K562 (cell line): Measurements from ENCODE around the gene HFE. TPM values are rescaled to one million over a fixed set of nuclear protein-coding genes. Genes with fewer than 3 reads are reported as not detected.
A peak's percentile ranks its signal among the peaks of the same experiment; 100 is the strongest.

ENCODE experiments used
- BRD4 ChIP-seq: fragments of 200-600 bp; sonication (generic); IDR thresholded peaks from 2 replicates; pipeline ENCODE4 v1.6.1; 2017; ENCODE audit warnings: inconsistent platforms
- CEBPZ ChIP-seq: fragments of 150-350 bp; IDR thresholded peaks from 2 replicates; pipeline ENCODE4 v1.6.1; 2014; ENCODE audit warnings: low read depth, mild to moderate bottlenecking, low read length, borderline replicate concordance
- CHD4 ChIP-seq: fragments of 200-600 bp; sonication (generic); IDR thresholded peaks from 3 replicates; pipeline ENCODE4 v1.6.1; 2012; ENCODE audit warnings: low read depth, mild to moderate bottlenecking, mixed read lengths, low read length, inconsistent platforms; ENCODE audit not compliant: insufficient read depth, insufficient replicate concordance, poor library complexity, severe bottlenecking
- CREB1 ChIP-seq, 2 experiments: sonication (generic) in 1 of 2; formaldehyde crosslinking in 1 of 2; IDR thresholded peaks; 2 replicates each; pipeline versions ENCODE4 v1.6.1 to v1.8.0; 2012 to 2022; ENCODE audit warnings: inconsistent platforms in 1 of 2, mild to moderate bottlenecking in 1 of 2, missing genetic modification reagents in 1 of 2, moderate library complexity in 1 of 2
- E2F5 ChIP-seq: sonication (generic); formaldehyde crosslinking; IDR thresholded peaks from 2 replicates; pipeline ENCODE4 v1.8.0; 2022; ENCODE audit warnings: mild to moderate bottlenecking, missing genetic modification reagents
- EWSR1 ChIP-seq: fragments of 450-650 bp; IDR thresholded peaks from 2 replicates; pipeline ENCODE4 v1.6.1; 2018; ENCODE audit warnings: borderline replicate concordance, mild to moderate bottlenecking, low read depth, moderate library complexity; ENCODE audit not compliant: partially characterized antibody
- FOS ChIP-seq: IDR thresholded peaks from 3 replicates; pipeline ENCODE4 v1.6.1; 2011; ENCODE audit not compliant: insufficient read length; ENCODE audit errors: extremely low read depth
- MTA1 ChIP-seq: fragments of 450-650 bp; IDR thresholded peaks from 2 replicates; pipeline ENCODE4 v1.6.1; 2017; ENCODE audit warnings: borderline replicate concordance
- MXD1 ChIP-seq: fragments of 250-450 bp; sonication (Bioruptor Pico); IDR thresholded peaks from 2 replicates; pipeline ENCODE4 v1.8.0; 2021; ENCODE audit warnings: borderline replicate concordance, mild to moderate bottlenecking, moderate library complexity; ENCODE audit not compliant: poor library complexity, severe bottlenecking
- PRMT5 ChIP-seq: sonication (generic); formaldehyde crosslinking; IDR thresholded peaks from 2 replicates; pipeline ENCODE4 v1.5.0; 2020; ENCODE audit warnings: missing genetic modification reagents
- RBM22 ChIP-seq: fragments of 200-400 bp; formaldehyde crosslinking; IDR thresholded peaks from 2 replicates; pipeline ENCODE4 v1.6.1; 2018; ENCODE audit warnings: low read length, low read depth; ENCODE audit not compliant: poor library complexity, severe bottlenecking
- SNRNP70 ChIP-seq: fragments of 200-400 bp; formaldehyde crosslinking; optimal IDR thresholded peaks from 2 replicates; pipeline ENCODE3; 2017; ENCODE audit warnings: low read depth, low read length
- TFE3 ChIP-seq: fragments of 450-650 bp; formaldehyde crosslinking; IDR thresholded peaks from 2 replicates; pipeline ENCODE4 v1.4.0; 2020; ENCODE audit warnings: mild to moderate bottlenecking, mixed read lengths
- TRIM25 ChIP-seq: fragments of 450-650 bp; IDR thresholded peaks from 2 replicates; pipeline ENCODE4 v1.7.0; 2016; ENCODE audit warnings: borderline replicate concordance
- ZBTB8A ChIP-seq: fragments of 450-650 bp; IDR thresholded peaks from 2 replicates; pipeline ENCODE4 v1.6.1; 2018; ENCODE audit warnings: mild to moderate bottlenecking, moderate library complexity; ENCODE audit not compliant: partially characterized antibody
- ZKSCAN3 ChIP-seq: fragments of 250-450 bp; sonication (Bioruptor Pico); IDR thresholded peaks from 2 replicates; pipeline ENCODE4 v1.4.0; 2020
- ZNF583 ChIP-seq: fragments of 250-450 bp; sonication (Bioruptor Pico); IDR thresholded peaks from 2 replicates; pipeline ENCODE4 v1.4.0; 2020
- ZNF695 ChIP-seq: fragments of 450-650 bp; formaldehyde crosslinking; IDR thresholded peaks from 2 replicates; pipeline ENCODE4 v1.4.0; 2020; ENCODE audit warnings: mild to moderate bottlenecking, moderate library complexity
- polyA plus RNA-seq, 8 experiments: library from polyadenylated mRNA; depleted of rRNA in 4 of 8; stranded (reverse) in 5 of 8; unstranded in 3 of 8; fragments of >200 nt; fragmentation: Nextera tagmentation in 2 of 8; fragmentation: Illumina TruSeq in 1 of 8; extraction: Ambion mirVana in 2 of 8; extraction: Trizol in 1 of 8; gene quantifications; 2 replicates each; pipeline versions ENCODE4 v1.2.1 to v1.2.3, GENCODE V29; 2011 to 2014; ENCODE audit warnings: inconsistent platforms in 1 of 8, missing spikeins in 1 of 8
- total RNA-seq, 7 experiments: library from RNA; depleted of rRNA in 6 of 7; stranded (reverse); fragments of >200 nt in 6 of 7; fragmentation: Illumina TruSeq in 2 of 7; extraction: Trizol in 2 of 7; gene quantifications; 2 replicates each; pipeline versions ENCODE4 v1.2.1 to v1.2.3, GENCODE V29; 2011 to 2021; ENCODE audit warnings: low replicate concordance in 1 of 7

Gene HFE
- total and polyA plus RNA-seq, 9 of the 15 experiments (the other 6 are each of a cell fraction or from before 2014, with no cell fraction given) = 0.14 to 1.2 (median 0.76) TPM

- TF ChIP-seq CEBPZ (no peak), CREB1 (IDR thresholded peaks at IDR 0.05) (peak; percentile 59), CREB1 (CRISPR knock-in tag; IDR thresholded peaks at IDR 0.05) (peak; percentile 55; the same call in 1 of the 2 replicates), E2F5 (CRISPR knock-in tag) (peak; percentile 90; the same call in 1 of the 2 replicates), ZNF695 (CRISPR knock-in tag) (no peak), MXD1 (peak; percentile 41), FOS (no peak), PRMT5 (CRISPR knock-in tag) (no peak), ZBTB8A (no peak), ZKSCAN3 (CRISPR knock-in tag) (no peak), CHD4 (no peak), TFE3 (CRISPR knock-in tag) (no peak; the same call in 1 of the 2 replicates), TRIM25 (0 out of 2 replicates have a peak, but pooled peaks have one; percentile 90), MTA1 (peak; percentile 50; the same call in 1 of the 2 replicates), ZNF583 (peak; percentile 66; the same call in 1 of the 2 replicates), BRD4 (peak; percentile 95; the same call in 1 of the 2 replicates), RBM22 (peak; percentile 85), SNRNP70 (peak; percentile 96), EWSR1 (peak; percentile 63)
These were observed 16.7 kb downstream of the HFE start (continued) for GRCh38 chr6:26103770-26104456.
